Natural killer cell (primary cell): Measurements from ENCODE around the gene PRDX2. TPM values are rescaled to one million over a fixed set of nuclear protein-coding genes. Genes with fewer than 3 reads are reported as not detected.
"Not testable (repeated sequence)": the region's sequence is repeated elsewhere in the genome, so short reads cannot be mapped to it uniquely, and the experiment has no call there.

Source experiments
- ATAC-seq, 3 donors: fragments of 150-1000 bp in 2 of 3; fragments of 200-7000 bp in 1 of 3; cut with Tn5 transposase; 1 replicate in 1 of 3; 2 replicates in 2 of 3; pipeline ENCODE4 v1.10.0; 2021; ENCODE audit warnings: mild to moderate bottlenecking in 2 of 3, moderate library complexity in 2 of 3
- DNase-seq, 2 donors: peaks; one replicate each; pipeline versions ENCODE4 v3.0.0 to v3.0.0-alpha.2; 2013 to 2021; ENCODE audit warnings: mixed read lengths in 1 of 2
- H3K27ac ChIP-seq: one replicate; pipeline ENCODE4 v1.5.1; 2013; ENCODE audit warnings: mild to moderate bottlenecking, low read length
- H3K27me3 ChIP-seq: one replicate; pipeline ENCODE4 v1.6.1; 2013; ENCODE audit warnings: low read length; ENCODE audit not compliant: control insufficient read depth, insufficient read depth
- H3K36me3 ChIP-seq: one replicate; pipeline ENCODE4 v1.6.1; 2013; ENCODE audit warnings: low read length; ENCODE audit not compliant: control insufficient read depth, insufficient read depth
- H3K4me1 ChIP-seq: one replicate; pipeline ENCODE4 v1.6.1; 2013; ENCODE audit warnings: low read length; ENCODE audit not compliant: control insufficient read depth, insufficient read depth
- H3K4me3 ChIP-seq: one replicate; pipeline ENCODE4 v1.5.1; 2013; ENCODE audit warnings: low read length
- H3K9me3 ChIP-seq: one replicate; pipeline ENCODE4 v1.6.1; 2013; ENCODE audit warnings: low read length; ENCODE audit not compliant: control insufficient read depth, insufficient read depth
- H3K27ac Mint-ChIP-seq, 2 donors: one replicate each; pipeline ENCODE4 v1.8.0; 2022; ENCODE audit warnings: mild to moderate bottlenecking in 2 of 2, mixed read lengths in 2 of 2, moderate library complexity in 1 of 2
- H3K27me3 Mint-ChIP-seq, 2 donors: one replicate each; pipeline ENCODE4 v1.8.0; 2022; ENCODE audit warnings: low read depth in 2 of 2, mixed read lengths in 2 of 2
- H3K36me3 Mint-ChIP-seq: one replicate; pipeline ENCODE4 v1.8.0; 2022; ENCODE audit warnings: mixed read lengths
- H3K4me1 Mint-ChIP-seq, 2 donors: one replicate each; pipeline ENCODE4 v1.8.0; 2022; ENCODE audit warnings: mixed read lengths in 2 of 2
- H3K4me3 Mint-ChIP-seq: one replicate; pipeline ENCODE4 v1.8.0; 2022; ENCODE audit warnings: mild to moderate bottlenecking, moderate library complexity, mixed read lengths
- H3K9me3 Mint-ChIP-seq, 2 donors: one replicate each; pipeline ENCODE4 v1.8.0; 2022; ENCODE audit warnings: mixed read lengths in 2 of 2
- WGBS: methylation state at CpG from one replicate; pipeline ENCODE4 v1.1.7; 2013; ENCODE audit warnings: missing lambda C conversion rate; ENCODE audit not compliant: insufficient coverage; 5-methylcytosine and 5-hydroxymethylcytosine counted together
- intact Hi-C: fragments of 100-400 bp; cut with micrococcal nuclease; formaldehyde crosslinking; loops from one replicate; pipeline ENCODE4 v1.14.2; 2022
- total RNA-seq, 4 donors: library from RNA; stranded (reverse); fragments of 120-200 nt in 1 of 4; gene quantifications; one replicate each; pipeline versions ENCODE4 v1.2.3 to v1.2.4, GENCODE V29; 2013 to 2022
- TF ChIP-seq, protein P1 (sequence below): fragments of 200-600 bp; IDR thresholded peaks from one replicate; pipeline ENCODE4 v1.8.0; 2022; ENCODE audit warnings: antibody characterized with exemption

PRDX2 gene
- total RNA-seq, 3 donors from 2014 or later (not counting 1 experiment from before 2014, with no cell fraction given), result 28.8 to 67.1 (median 66.9) TPM

DNA sequence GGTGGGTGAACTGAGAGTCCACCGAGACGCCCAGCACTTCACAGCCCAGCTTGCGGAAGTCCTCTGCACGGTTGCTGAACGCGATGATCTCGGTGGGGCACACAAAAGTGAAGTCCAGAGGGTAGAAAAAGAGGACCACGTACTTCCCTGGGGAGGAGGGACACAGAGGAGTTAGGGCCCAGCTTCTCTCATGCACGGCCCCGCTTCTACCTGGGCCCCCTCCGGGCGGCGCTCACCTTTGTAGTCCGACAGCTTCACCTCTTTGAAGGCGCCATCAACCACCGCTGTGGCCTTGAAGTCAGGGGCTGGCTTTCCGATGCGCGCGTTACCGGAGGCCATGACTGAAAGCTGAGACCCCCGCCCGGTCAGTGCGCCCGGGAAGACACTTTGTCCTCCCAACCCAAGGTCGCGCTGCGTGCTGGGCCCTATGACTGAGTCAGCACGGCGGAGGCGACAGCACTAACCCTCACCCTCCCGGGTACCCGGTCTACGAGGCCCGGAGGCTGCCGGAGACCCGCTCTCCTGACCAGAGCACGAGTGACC is 606 bp downstream of the PRDX2 start:
- H3K9me3 ChIP-seq, result no peaks in the 10 kb centered on the region
- no peaks in the 10 kb centered on the region for H3K9me3 Mint-ChIP-seq
- H3K27me3 Mint-ChIP-seq, result peaks cover 0 to 12% of the 10 kb centered on the region in 2 donors
- TF ChIP-seq, protein P1, sequence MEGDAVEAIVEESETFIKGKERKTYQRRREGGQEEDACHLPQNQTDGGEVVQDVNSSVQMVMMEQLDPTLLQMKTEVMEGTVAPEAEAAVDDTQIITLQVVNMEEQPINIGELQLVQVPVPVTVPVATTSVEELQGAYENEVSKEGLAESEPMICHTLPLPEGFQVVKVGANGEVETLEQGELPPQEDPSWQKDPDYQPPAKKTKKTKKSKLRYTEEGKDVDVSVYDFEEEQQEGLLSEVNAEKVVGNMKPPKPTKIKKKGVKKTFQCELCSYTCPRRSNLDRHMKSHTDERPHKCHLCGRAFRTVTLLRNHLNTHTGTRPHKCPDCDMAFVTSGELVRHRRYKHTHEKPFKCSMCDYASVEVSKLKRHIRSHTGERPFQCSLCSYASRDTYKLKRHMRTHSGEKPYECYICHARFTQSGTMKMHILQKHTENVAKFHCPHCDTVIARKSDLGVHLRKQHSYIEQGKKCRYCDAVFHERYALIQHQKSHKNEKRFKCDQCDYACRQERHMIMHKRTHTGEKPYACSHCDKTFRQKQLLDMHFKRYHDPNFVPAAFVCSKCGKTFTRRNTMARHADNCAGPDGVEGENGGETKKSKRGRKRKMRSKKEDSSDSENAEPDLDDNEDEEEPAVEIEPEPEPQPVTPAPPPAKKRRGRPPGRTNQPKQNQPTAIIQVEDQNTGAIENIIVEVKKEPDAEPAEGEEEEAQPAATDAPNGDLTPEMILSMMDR, result no peak
- intact Hi-C loops, result no loop called here
- peak in 1 of 3 donors; percentile 4 for ATAC-seq
- peak overlapping the region; percentile 88 for H3K4me3 Mint-ChIP-seq
- 19% methylated on average over 38 of the region's 38 CpGs for WGBS
- no peak overlapping the region for H3K27ac Mint-ChIP-seq
- no peaks in the 10 kb centered on the region for H3K36me3 ChIP-seq
- H3K27me3 ChIP-seq, result peaks cover 6% of the 10 kb centered on the region
- H3K27ac ChIP-seq, result no peak overlapping the region
- H3K4me1 Mint-ChIP-seq, result peaks cover 22 to 29% of the 10 kb centered on the region in 2 donors
- H3K36me3 Mint-ChIP-seq, result no peaks in the 10 kb centered on the region
- peak overlapping the region; percentile 90 for H3K4me3 ChIP-seq
- H3K4me1 ChIP-seq, result peaks cover 34% of the 10 kb centered on the region
- peak in 1 of 2 donors; percentile 32 for DNase-seq

DNA sequence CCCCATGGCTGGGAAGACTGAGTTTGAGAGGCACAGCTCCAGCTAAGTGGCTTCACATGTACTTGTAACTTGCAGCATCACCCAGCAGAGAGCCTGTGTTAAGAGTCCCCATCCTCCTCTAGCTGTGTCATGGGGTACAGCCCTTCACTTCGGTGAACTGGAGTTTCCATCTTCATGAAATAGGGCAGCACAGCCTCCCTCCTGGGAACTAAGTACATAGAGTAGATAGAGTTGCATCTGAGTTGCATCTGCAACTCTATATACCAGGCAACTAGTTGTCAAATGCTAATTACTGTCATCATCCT is 1.2 kb downstream of the PRDX2 start:
- TF ChIP-seq, protein P1, result no peak
- 100% methylated on average over 1 of the region's 1 CpG for WGBS

DNA sequence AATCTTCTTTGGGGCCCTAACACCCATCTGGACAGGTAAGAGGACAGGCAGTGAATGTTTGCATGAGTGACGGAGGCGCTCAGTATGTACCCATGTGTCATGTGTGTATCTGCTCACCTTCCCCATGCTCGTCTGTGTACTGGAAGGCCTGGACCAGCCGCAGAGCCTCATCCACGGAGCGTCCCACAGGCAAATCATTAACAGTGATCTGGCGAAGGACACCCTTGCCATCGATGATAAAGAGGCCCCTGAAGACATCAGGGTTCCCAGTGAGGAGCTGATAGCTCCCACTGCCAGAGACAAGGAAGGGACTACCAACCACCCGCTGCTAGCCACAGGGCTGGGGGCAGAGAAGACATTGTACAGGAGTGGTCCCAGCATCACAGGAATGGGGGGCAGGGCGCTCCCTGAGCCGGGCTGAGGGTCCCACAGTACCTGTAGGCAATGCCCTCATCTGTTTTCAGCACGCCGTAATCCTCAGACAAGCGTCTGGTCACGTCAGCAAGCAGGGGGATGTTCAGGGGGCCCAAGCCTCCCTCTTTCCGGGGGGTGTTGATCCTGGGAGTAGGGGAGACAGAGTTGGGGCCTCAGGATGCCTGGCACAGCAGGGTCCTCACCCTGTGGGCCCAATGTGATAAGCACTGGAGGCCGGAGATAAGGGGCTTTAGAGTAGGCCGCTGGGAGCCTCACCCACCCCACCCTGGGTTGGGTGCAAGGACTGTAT is 1.7 kb downstream of the PRDX2 start:
- Histone ChIP-seq H3K27ac (no peak overlapping the region), H3K4me1 (peaks cover 38% of the 10 kb centered on the region), H3K4me3 (no peak overlapping the region), H3K36me3 (no peaks in the 10 kb centered on the region), H3K9me3 (no peaks in the 10 kb centered on the region), H3K27me3 (peaks cover 6% of the 10 kb centered on the region)
- intact Hi-C loops, result loop anchor here (10.0 kb wide), 2 partner anchors 125 to 355 kb away; partner anchors contain the start of genes IER2 and STX10
- peak overlapping the region; percentile 13 for H3K4me3 Mint-ChIP-seq
- peaks cover 25 to 28% of the 10 kb centered on the region in 2 donors for H3K4me1 Mint-ChIP-seq
- H3K27me3 Mint-ChIP-seq, result peaks cover 0 to 12% of the 10 kb centered on the region in 2 donors
- TF ChIP-seq, protein P1, result no peak
- no peak for ATAC-seq
- H3K9me3 Mint-ChIP-seq, result no peaks in the 10 kb centered on the region
- no peak overlapping the region for H3K27ac Mint-ChIP-seq
- WGBS, result 95% methylated on average over 18 of the region's 18 CpGs
- H3K36me3 Mint-ChIP-seq, result no peaks in the 10 kb centered on the region
- DNase-seq, result peak in 1 of 2 donors; percentile 13

More for the DNA sequence above, 1.2 kb downstream of the PRDX2 start:
- Histone ChIP-seq H3K27ac (no peak overlapping the region), H3K27me3 (peaks cover 6% of the 10 kb centered on the region), H3K36me3 (no peaks in the 10 kb centered on the region), H3K9me3 (no peaks in the 10 kb centered on the region), H3K4me3 (no peak overlapping the region), H3K4me1 (peaks cover 36% of the 10 kb centered on the region)
- ATAC-seq (no peak), DNase-seq (peak in 1 of 2 donors; percentile 20)
- no peaks in the 10 kb centered on the region for H3K36me3 Mint-ChIP-seq
- peak overlapping the region; percentile 88 for H3K4me3 Mint-ChIP-seq
- peaks cover 0 to 12% of the 10 kb centered on the region in 2 donors for H3K27me3 Mint-ChIP-seq
- H3K27ac Mint-ChIP-seq, result no peak overlapping the region
- intact Hi-C loops, result no loop called here
- no peaks in the 10 kb centered on the region for H3K9me3 Mint-ChIP-seq
- peaks cover 25 to 28% of the 10 kb centered on the region in 2 donors for H3K4me1 Mint-ChIP-seq

DNA sequence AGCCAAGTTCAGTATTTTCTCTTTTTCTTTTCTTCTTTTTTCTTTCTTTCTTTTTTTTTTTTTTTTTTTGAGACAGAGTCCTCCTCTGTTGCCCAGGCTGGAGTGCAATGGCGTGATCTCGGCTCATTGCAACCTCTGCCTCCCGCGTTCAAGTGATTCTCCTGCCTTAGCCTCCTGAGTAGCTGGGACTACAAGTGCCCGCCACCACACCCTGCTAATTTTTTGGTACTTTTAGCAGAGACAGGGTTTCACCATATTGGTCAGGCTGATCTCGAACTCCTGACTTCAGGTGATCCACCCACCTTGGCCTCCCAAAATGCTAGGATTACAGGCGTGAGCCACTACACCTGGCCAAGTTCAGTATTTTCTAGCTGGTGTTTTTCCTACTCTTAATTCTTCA is 4.0 kb downstream of the PRDX2 start:
- Mint-ChIP-seq H3K4me1 (peaks cover 34 to 41% of the 10 kb centered on the region in 2 donors), H3K27me3 (peaks cover 0 to 12% of the 10 kb centered on the region in 2 donors), H3K27ac (peak overlapping the region in 1 of 2 donors; percentile 51)
- ATAC-seq, H3K9me3 ChIP-seq, H3K4me3 Mint-ChIP-seq, H3K27me3 ChIP-seq, H3K36me3 Mint-ChIP-seq, DNase-seq, H3K36me3 ChIP-seq, H3K27ac ChIP-seq, H3K4me3 ChIP-seq, H3K9me3 Mint-ChIP-seq: not testable (repeated sequence)
- intact Hi-C loops, result loop anchor here (10.0 kb wide), 2 partner anchors 123 to 357 kb away; partner anchors contain the start of genes IER2 and STX10
- peaks cover 48% of the 10 kb centered on the region for H3K4me1 ChIP-seq
- WGBS, result 96% methylated on average over 7 of the region's 7 CpGs
